K562 treated with DMSO at 1 percent for 12 hours (cell line): ENCODE data around the gene MRPL50. TPM values are rescaled to one million over a fixed set of nuclear protein-coding genes. Genes with fewer than 3 reads are reported as not detected.

Source experiments
- total RNA-seq: library from RNA; unstranded; fragments of 300-600 nt; gene quantifications from 2 replicates; pipeline ENCODE4 v1.2.3, GENCODE V29; 2022; ENCODE audit not compliant: insufficient read depth

Gene MRPL50
- total RNA-seq: 5.0 and 8.1 TPM in 2 replicates

GRCh38 chr9:101398068-101398929, at the start of gene MRPL50, which contains the start of gene ZNF189:
MRPL50 (minus strand) TSS chr9:101398618; CDS start chr9:101398592, 26 bp downstream.
ZNF189 (plus strand) TSS chr9:101398851; CDS start chr9:101399157, 306 bp downstream.

GRCh38 chr9:101435601-101436079, 37.2 kb upstream of the MRPL50 start, which contains the start of gene ALDOB:
ALDOB (minus strand) TSS chr9:101435774; CDS start chr9:101430887, 4,887 bp downstream.

GRCh38 chr9:101384873-101385536, 13.4 kb downstream of the MRPL50 start, which contains the start of gene BAAT:
BAAT (minus strand) TSS chr9:101385006; CDS start chr9:101371404, 13,602 bp downstream.

Other genes starting within 250 kb of the MRPL50 start
- 0.36 TPM in 1 of 2 replicates, not detected in the other for gene BAAT, start 13.6 kb downstream of the MRPL50 start, total RNA-seq
- 2.3 and 5.9 TPM in 2 replicates for gene ZNF189, start 233 bp upstream of the MRPL50 start, total RNA-seq
- not detected in 2 replicates for gene ALDOB, start 37.2 kb upstream of the MRPL50 start, total RNA-seq
- 11.6 and 28.5 TPM in 2 replicates for gene RNF20, start 135.2 kb upstream of the MRPL50 start, total RNA-seq
- not detected in 2 replicates for gene PPP3R2, start 196.4 kb upstream of the MRPL50 start, total RNA-seq